NB4 (cell line): ENCODE data around the gene SERGEF.

ENCODE experiments used
- CTCF ChIP-seq: IDR thresholded peaks from one replicate; pipeline ENCODE4 v1.5.1; 2012; ENCODE audit warnings: low read depth, low read length
- MYC ChIP-seq: IDR thresholded peaks from 2 replicates; pipeline ENCODE4 v1.6.1; 2011; ENCODE audit warnings: low read depth, low read length
- POLR2A ChIP-seq: IDR thresholded peaks from 2 replicates; pipeline ENCODE4 v1.6.1; 2011; ENCODE audit warnings: mild to moderate bottlenecking; ENCODE audit not compliant: insufficient read length; ENCODE audit errors: extremely low read depth

GRCh38 chr11:18010977-18011586, 1.8 kb downstream of the SERGEF start:
- no peak for TF ChIP-seq CTCF
- TF ChIP-seq POLR2A, result no peak
- TF ChIP-seq MYC, result no peak
